Retinal pigment epithelial cell (primary cell): ENCODE measurements around the gene DRG2.

Experiments
- DNase-seq: peaks from one replicate; pipeline ENCODE4 v3.0.0-alpha.2; 2010; ENCODE audit warnings: low read depth
- H3K4me3 ChIP-seq: 2 replicates; pipeline ENCODE4 v1.5.1; 2011; ENCODE audit warnings: mild to moderate bottlenecking, low read length, control low read depth, moderate library complexity
- CTCF ChIP-seq: conservative IDR thresholded peaks from 2 replicates; pipeline ENCODE4 v1.5.1; 2011; ENCODE audit warnings: low read depth, low read length, control low read depth, inconsistent platforms

DRG2 gene

GRCh38 chr17:18087610-18088491 is at the start of gene DRG2:
Gene DRG2, plus strand, starts transcription at chr17:18087948. Its CDS starts 76 bp downstream, at chr17:18088024.
- peak; percentile 55 for DNase-seq
- H3K4me3 ChIP-seq = peak within 1 kb of the TSS; percentile 94
- TF ChIP-seq CTCF = peak; percentile 4

DNA sequence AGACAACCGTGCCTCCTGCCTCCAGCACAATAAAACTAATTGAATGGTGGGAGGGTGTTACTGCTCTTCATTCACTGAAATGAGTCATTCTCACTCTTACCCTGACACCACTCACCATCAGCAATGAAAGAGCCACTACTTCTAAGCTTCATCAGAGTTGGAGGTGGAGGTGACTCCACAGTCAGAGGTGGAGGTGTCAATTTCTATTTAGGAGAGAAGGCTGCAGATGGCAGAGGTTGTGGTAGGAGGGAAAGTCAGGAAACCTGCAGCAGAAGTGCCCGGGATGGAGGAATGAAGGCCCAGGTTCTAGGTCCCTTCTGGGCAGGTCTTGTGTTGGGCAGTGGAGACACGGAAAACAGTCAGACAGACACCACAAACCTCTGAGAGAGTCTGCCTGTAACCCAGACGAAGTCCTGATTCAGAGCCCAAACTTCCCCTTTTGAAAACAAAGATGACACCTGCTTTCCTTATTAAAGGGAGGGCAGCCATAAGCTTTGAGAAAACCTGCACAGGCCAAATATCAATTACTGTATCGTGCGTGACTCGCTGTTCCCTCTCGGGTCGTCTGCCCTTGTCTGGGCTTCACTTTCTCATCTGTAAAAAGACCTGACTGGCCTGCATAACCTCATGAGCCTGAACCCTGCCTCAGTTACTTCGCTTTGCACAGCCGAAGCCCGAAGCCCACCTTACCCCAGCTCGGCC is 49.4 kb upstream of the DRG2 start:
- no peak for DNase-seq
- no peak for TF ChIP-seq CTCF
- H3K4me3 ChIP-seq = peak overlapping the region; percentile 91

DNA sequence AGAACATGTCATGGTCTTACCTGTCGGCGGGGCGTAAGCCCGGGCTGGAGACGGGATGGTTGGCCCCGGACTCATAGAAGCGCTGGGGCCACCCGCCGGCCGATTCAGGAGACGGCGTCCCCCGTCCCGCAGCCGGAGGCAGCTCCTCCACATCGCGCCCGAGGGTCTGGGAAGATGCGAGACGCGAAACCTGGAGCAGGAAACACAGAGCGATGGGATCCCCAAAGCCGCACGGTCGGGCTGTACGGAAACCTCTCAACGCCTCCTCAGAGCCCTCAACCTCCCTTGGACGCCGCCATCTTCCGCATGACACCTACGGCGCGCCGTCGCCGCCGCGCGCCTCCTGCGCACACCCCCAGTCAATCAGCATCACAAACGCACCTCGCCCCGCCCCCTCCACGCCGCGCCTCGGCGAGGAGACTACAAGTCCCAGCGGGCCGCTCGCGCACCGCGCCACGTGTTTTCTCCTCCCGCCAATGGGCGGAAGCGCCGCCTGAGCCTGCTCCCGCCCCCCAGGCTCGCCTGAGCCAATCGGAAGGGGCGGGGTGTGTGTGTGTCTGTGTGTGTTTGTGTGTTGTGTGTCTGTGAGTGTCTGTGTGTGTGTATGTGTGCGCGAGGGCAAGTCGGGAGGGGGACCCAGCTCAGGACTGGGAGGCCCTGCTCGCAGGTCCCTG is 48.8 kb upstream of the DRG2 start, which contains the start of the genes ATPAF2 and GID4:
ATPAF2 (minus strand) TSS at position 308 of the 674 bp plus-strand sequence; CDS start at position 153, 155 bp downstream.
GID4 (plus strand) TSS at position 548 of the 674 bp plus-strand sequence; CDS start at position 605, 57 bp downstream.
- H3K4me3 ChIP-seq = peak within 1 kb of the TSS; percentile 91
- peak; percentile 96 for DNase-seq
- TF ChIP-seq CTCF = no peak

DNA sequence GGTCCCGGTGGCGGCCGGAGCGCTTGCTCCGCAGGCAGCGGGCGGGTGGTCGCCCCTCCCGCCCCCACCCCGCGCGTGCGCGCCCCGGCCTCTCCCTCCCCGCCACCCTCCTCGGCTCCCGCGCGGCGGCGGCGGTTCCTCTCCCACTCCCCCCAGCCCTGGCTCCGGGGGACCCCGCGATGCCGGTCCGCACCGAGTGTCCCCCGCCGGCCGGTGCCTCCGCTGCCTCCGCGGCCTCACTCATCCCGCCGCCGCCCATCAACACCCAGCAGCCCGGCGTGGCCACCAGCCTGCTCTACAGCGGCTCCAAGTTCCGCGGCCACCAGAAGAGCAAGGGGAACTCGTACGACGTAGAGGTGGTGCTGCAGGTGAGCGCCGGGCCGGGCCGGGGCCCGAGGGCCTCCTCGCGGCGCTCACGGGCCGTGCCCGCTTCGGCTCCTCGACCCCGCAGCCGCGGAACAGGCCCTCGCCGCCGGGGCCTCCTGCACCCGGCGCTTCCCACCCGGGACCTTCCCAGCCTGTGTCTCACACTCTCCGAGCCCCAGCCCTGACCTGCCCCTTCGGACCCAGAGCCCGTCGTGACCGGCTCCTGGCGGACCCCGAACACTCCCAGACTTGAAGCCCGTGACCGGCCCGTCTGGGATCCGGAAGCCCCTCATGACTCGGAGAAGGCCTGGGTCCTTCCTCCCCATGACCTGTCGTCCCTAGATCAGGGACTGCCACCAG is 48.0 kb upstream of the DRG2 start:
- no peak for DNase-seq
- TF ChIP-seq CTCF = no peak
- peak overlapping the region; percentile 91 for H3K4me3 ChIP-seq

- DNase-seq = no peak
- no peak for TF ChIP-seq CTCF
- peak overlapping the region; percentile 91 for H3K4me3 ChIP-seq
These were observed 47.4 kb upstream of the DRG2 start for GRCh38 chr17:18040261-18040858.

DNA sequence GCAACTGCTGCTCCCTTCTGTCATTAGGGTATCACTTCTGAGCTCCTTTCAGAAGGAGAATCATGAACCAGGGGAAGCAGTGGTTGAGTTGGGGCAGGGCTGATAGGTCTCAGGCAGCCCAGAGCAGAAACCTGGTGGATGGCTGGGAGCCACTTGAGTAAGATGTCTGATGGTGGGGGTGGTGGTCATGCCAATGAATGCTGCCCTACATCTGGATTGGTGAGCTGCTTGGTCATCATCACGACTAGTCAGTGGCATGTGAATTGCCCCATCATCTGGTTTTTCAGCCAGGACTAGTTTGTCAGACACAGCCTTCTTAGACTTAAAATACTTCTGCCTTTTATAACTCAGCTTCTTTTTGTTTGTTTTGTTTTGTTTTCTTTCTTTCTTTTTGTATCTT is 46.0 kb upstream of the DRG2 start:
- no peak for TF ChIP-seq CTCF
- DNase-seq = no peak
- H3K4me3 ChIP-seq = no peak overlapping the region
